H1 (cell line): Measurements from ENCODE around the gene DNAJC16. TPM values are rescaled to one million over a fixed set of nuclear protein-coding genes. Genes with fewer than 3 reads are reported as not detected.

Experiments
- CTCF ChIA-PET: fragments of 300-600 bp; sonication (Branson Sonifier 250); formaldehyde crosslinking; loops from one replicate; lab custom pipeline; 2021; ENCODE audit not compliant: partially characterized antibody; lab: Charles Lee
- POLR2A ChIA-PET: fragments of 300-600 bp; sonication (Branson Sonifier 250); formaldehyde crosslinking; loops from one replicate; lab custom pipeline; 2021; ENCODE audit warnings: inconsistent platforms; ENCODE audit not compliant: partially characterized antibody; lab: Charles Lee
- DNase-seq, 2 experiments: peaks; one replicate each; pipeline versions ENCODE4 v3.0.0 to v3.0.0-alpha.2; 2010 to 2022; ENCODE audit warnings: low spot score in 2 of 2, low read depth in 1 of 2, mixed read lengths in 1 of 2
- FAIRE-seq: peaks from 2 replicates; lab custom pipeline; 2011; peaks lifted over from hg19 to GRCh38; lab: Jason Lieb, UNC
- H2AFZ ChIP-seq: 2 replicates; pipeline ENCODE4 v1.8.1; 2012; ENCODE audit warnings: low read length, inconsistent platforms
- H2AK5ac ChIP-seq: 2 replicates; pipeline ENCODE4 v1.6.1; 2013; ENCODE audit warnings: low read depth, low read length
- H2BK120ac ChIP-seq: replicated peaks from 2 replicates; pipeline ENCODE3; 2013; ENCODE audit warnings: low read depth, low read length, inconsistent platforms
- H2BK12ac ChIP-seq: 2 replicates; pipeline ENCODE4 v1.6.1; 2013; ENCODE audit warnings: low read depth, low read length
- H2BK15ac ChIP-seq: 2 replicates; pipeline ENCODE4 v1.6.1; 2013; ENCODE audit warnings: low read length
- H2BK20ac ChIP-seq: 2 replicates; pipeline ENCODE4 v1.6.1; 2013; ENCODE audit warnings: low read length
- H2BK5ac ChIP-seq: 2 replicates; pipeline ENCODE4 v1.6.1; 2013; ENCODE audit warnings: low read depth, low read length
- H3K14ac ChIP-seq: 2 replicates; pipeline ENCODE4 v1.6.1; 2013; ENCODE audit warnings: inconsistent platforms; ENCODE audit not compliant: insufficient read length
- H3K18ac ChIP-seq: 2 replicates; pipeline ENCODE4 v1.6.1; 2013; ENCODE audit warnings: low read length; ENCODE audit errors: extremely low read depth
- H3K23ac ChIP-seq: 2 replicates; pipeline ENCODE4 v1.6.1; 2013; ENCODE audit warnings: inconsistent platforms; ENCODE audit not compliant: insufficient read length
- H3K23me2 ChIP-seq: 2 replicates; pipeline ENCODE4 v1.6.1; 2013; ENCODE audit warnings: low read depth, low read length
- H3K27ac ChIP-seq: 2 replicates; pipeline ENCODE4 v1.6.1; 2011; ENCODE audit warnings: low read depth, low read length, inconsistent platforms
- H3K27me3 ChIP-seq, 4 experiments: replicated peaks in 1 of 4; 1 replicate in 1 of 4; 2 replicates in 3 of 4; pipeline versions ENCODE4 v1.6.1 to v1.8.1; 2011 to 2013; ENCODE audit warnings: low read length in 3 of 4, mild to moderate bottlenecking in 3 of 4, inconsistent platforms in 2 of 4, mixed read lengths in 2 of 4, moderate library complexity in 1 of 4; ENCODE audit not compliant: control insufficient read depth in 3 of 4, insufficient read depth in 3 of 4; ENCODE audit errors: extremely low read depth in 1 of 4
- H3K36me3 ChIP-seq, 4 experiments: 2 replicates each; pipeline versions ENCODE4 v1.6.1 to v1.8.1; 2011 to 2013; ENCODE audit warnings: mild to moderate bottlenecking in 4 of 4, low read length in 3 of 4, moderate library complexity in 2 of 4, control low read depth in 1 of 4, inconsistent platforms in 1 of 4; ENCODE audit not compliant: insufficient read depth in 4 of 4, control insufficient read depth in 2 of 4
- H3K4ac ChIP-seq: replicated peaks from 2 replicates; pipeline ENCODE3; 2013; ENCODE audit warnings: low read length, low read depth, mixed read lengths, inconsistent platforms; ENCODE audit not compliant: insufficient read length
- H3K4me1 ChIP-seq, 4 experiments: replicated peaks in 1 of 4; 1 replicate in 1 of 4; 2 replicates in 3 of 4; pipeline versions ENCODE4 v1.6.1 to v1.8.1; 2011 to 2013; ENCODE audit warnings: low read length in 3 of 4, inconsistent platforms in 2 of 4, mixed read lengths in 1 of 4; ENCODE audit not compliant: insufficient read depth in 4 of 4, control insufficient read depth in 3 of 4
- H3K4me2 ChIP-seq, 2 experiments: 2 replicates each; pipeline versions ENCODE4 v1.6.1 to v1.8.1; 2011 to 2013; ENCODE audit warnings: low read depth in 2 of 2, low read length in 2 of 2, control low read depth in 1 of 2, inconsistent platforms in 1 of 2, mild to moderate bottlenecking in 1 of 2; ENCODE audit not compliant: insufficient read depth in 1 of 2
- H3K4me3 ChIP-seq, 4 experiments: fragments of 200-600, 300-600 bp in 1 of 4; sonication (generic), shearing (Covaris generic), sonication (Bioruptor Twin) in 1 of 4; 2 replicates each; pipeline versions ENCODE4 v1.5.1 to v1.8.1; 2011 to 2016; ENCODE audit warnings: low read length in 4 of 4, low read depth in 3 of 4, control low read depth in 2 of 4, inconsistent platforms in 2 of 4, mild to moderate bottlenecking in 2 of 4, mixed read lengths in 1 of 4, moderate library complexity in 1 of 4; ENCODE audit not compliant: insufficient read depth in 2 of 4; ENCODE audit errors: extremely low read depth in 1 of 4
- H3K56ac ChIP-seq: replicated peaks from 2 replicates; pipeline ENCODE3; 2013; ENCODE audit warnings: low read depth, mild to moderate bottlenecking, mixed read lengths, low read length, inconsistent platforms; ENCODE audit not compliant: insufficient read length
- H3K79me1 ChIP-seq: 2 replicates; pipeline ENCODE4 v1.6.1; 2013; ENCODE audit warnings: low read depth, low read length, control low read depth
- H3K79me2 ChIP-seq, 2 experiments: 2 replicates each; pipeline versions ENCODE4 v1.6.1 to v1.8.1; 2012 to 2013; ENCODE audit warnings: low read length in 2 of 2, mild to moderate bottlenecking in 2 of 2, inconsistent platforms in 1 of 2; ENCODE audit not compliant: insufficient read depth in 2 of 2, control insufficient read depth in 1 of 2
- H3K9ac ChIP-seq, 4 experiments: replicated peaks in 1 of 4; 1 replicate in 1 of 4; 2 replicates in 3 of 4; pipeline versions ENCODE4 v1.6.1 to v1.8.1; 2011 to 2013; ENCODE audit warnings: low read depth in 3 of 4, low read length in 3 of 4, control low read depth in 2 of 4, mild to moderate bottlenecking in 2 of 4, moderate library complexity in 2 of 4, inconsistent platforms in 1 of 4; ENCODE audit errors: extremely low read depth in 1 of 4
- H3K9me3 ChIP-seq, 2 experiments: 2 replicates each; pipeline versions ENCODE4 v1.6.1 to v1.8.1; 2012 to 2013; ENCODE audit warnings: mild to moderate bottlenecking in 2 of 2, moderate library complexity in 2 of 2, control low read depth in 1 of 2, inconsistent platforms in 1 of 2, low read depth in 1 of 2, low read length in 1 of 2, mixed read lengths in 1 of 2; ENCODE audit not compliant: insufficient read depth in 2 of 2
- H4K20me1 ChIP-seq, 2 experiments: replicated peaks in 1 of 2; 2 replicates each; pipeline versions ENCODE3 to v1.8.1; 2011 to 2013; ENCODE audit warnings: inconsistent platforms in 2 of 2, low read length in 2 of 2, mild to moderate bottlenecking in 1 of 2; ENCODE audit not compliant: insufficient read depth in 2 of 2, control insufficient read depth in 1 of 2
- H4K5ac ChIP-seq: 2 replicates; pipeline ENCODE4 v1.6.1; 2013; ENCODE audit warnings: low read length, low read depth, mixed read lengths, inconsistent platforms; ENCODE audit not compliant: insufficient read length
- H4K8ac ChIP-seq: 2 replicates; pipeline ENCODE4 v1.8.0; 2013; ENCODE audit warnings: mild to moderate bottlenecking, moderate library complexity, low read length, inconsistent platforms; ENCODE audit not compliant: insufficient read depth; ENCODE audit errors: extremely low read depth
- H4K91ac ChIP-seq: replicated peaks from 2 replicates; pipeline ENCODE3; 2013; ENCODE audit warnings: low read length, mixed read lengths, inconsistent platforms; ENCODE audit not compliant: insufficient read length
- CBX5 ChIP-seq: fragments of 300-800, 300-1000 bp; sonication (generic); IDR thresholded peaks from 2 replicates; pipeline ENCODE4 v1.7.1; 2016; ENCODE audit warnings: antibody characterized with exemption, low read length, low read depth
- SIN3A ChIP-seq, 2 experiments: IDR thresholded peaks in 1 of 2; conservative IDR thresholded peaks in 1 of 2; 2 replicates each; pipeline ENCODE4 v1.6.1; 2011 to 2012; ENCODE audit warnings: low read length in 2 of 2, improper control_type of control experiment in 1 of 2, low read depth in 1 of 2, mild to moderate bottlenecking in 1 of 2
- WGBS, 2 experiments: shearing (Covaris generic) in 1 of 2; methylation state at CpG; one replicate each; pipeline versions ENCODE4 v1.1.6 to v1.1.7; 2013 to 2015; ENCODE audit warnings: low lambda C conversion rate in 2 of 2, mixed read lengths in 2 of 2, inconsistent platforms in 1 of 2, low coverage in 1 of 2, missing lambda C conversion rate in 1 of 2; ENCODE audit not compliant: insufficient replicate concordance in 2 of 2, insufficient coverage in 1 of 2, insufficient read length in 1 of 2; ENCODE audit errors: extremely low coverage in 1 of 2, missing lambda C conversion rate in 1 of 2; 5-methylcytosine and 5-hydroxymethylcytosine counted together
- polyA plus RNA-seq, 7 experiments: library from polyadenylated mRNA; depleted of rRNA in 3 of 7; stranded (reverse) in 5 of 7; unstranded in 2 of 7; fragments of >200 nt in 5 of 7; fragments of 200-250 nt in 2 of 7; gene quantifications; 1 replicate in 5 of 7; 2 replicates in 1 of 7; 4 replicates in 1 of 7; pipeline versions ENCODE4 v1.2.1 to v1.2.3, GENCODE V29; 2011 to 2013; ENCODE audit warnings: missing spikeins in 2 of 7, mixed read lengths in 2 of 7
- total RNA-seq: library from RNA; stranded (reverse); fragmentation: NEBNext Ultra II Directional; extraction: Animal tissue kit (Norgen Biotek cat#: 25700); gene quantifications from 2 replicates; pipeline ENCODE4 v1.2.1, GENCODE V29; 2021
- TF ChIP-seq, protein P1 (sequence below): IDR thresholded peaks from 2 replicates; pipeline ENCODE4 v1.6.1; 2012; ENCODE audit warnings: low read length, inconsistent platforms

The DNAJC16 gene
- total and polyA plus RNA-seq, 2 of the 8 experiments (the other 6 are each of a cell fraction or from before 2014, with no cell fraction given) = 7.9 to 23.3 TPM

DNA sequence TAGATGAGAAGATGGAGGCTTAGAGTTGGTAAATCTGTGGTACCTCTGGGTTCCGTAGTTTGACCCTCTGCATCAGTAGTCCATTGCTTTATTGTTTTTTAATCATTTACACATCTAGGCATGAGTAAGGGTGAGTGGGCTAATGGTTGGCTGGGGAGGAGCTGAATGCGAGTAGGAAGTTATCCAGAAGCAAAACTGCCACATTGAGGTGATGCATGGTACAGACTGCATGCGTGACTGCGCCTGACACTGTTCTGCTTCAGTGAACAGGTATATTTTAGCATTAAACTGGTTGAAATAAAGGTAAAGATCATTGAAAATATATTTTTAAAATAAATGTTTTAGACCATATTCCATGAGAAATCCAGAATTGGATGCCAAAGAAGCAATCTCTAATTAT is 4.4 kb downstream of the DNAJC16 start:
- peaks cover 0 to 34% (median 1%) of the 10 kb centered on the region in 4 experiments; a peak in 5 of 8 replicates for H3K36me3 ChIP-seq
- no peak overlapping the region for H3K4me2 ChIP-seq
- H3K9ac ChIP-seq = no peak overlapping the region
- FAIRE-seq (no peak), DNase-seq (no peak)
- H3K23me2 ChIP-seq = no peaks in the 10 kb centered on the region
- WGBS, 2 experiments = 94% methylated on average over 4 of the region's 4 CpGs; no CpG with 5 or more reads in 1 of the 2 experiments
- no peak overlapping the region for H2BK120ac ChIP-seq
- no peaks in the 10 kb centered on the region for H3K79me1 ChIP-seq
- POLR2A ChIA-PET = interaction anchor here (0.6 kb wide), 1 partner anchor 15 kb away, joined by 4 read pairs; no protein-coding TSS in a partner anchor
- H2BK15ac ChIP-seq = no peak overlapping the region
- H3K4ac ChIP-seq = no peak overlapping the region
- no peak overlapping the region for H2BK12ac ChIP-seq
- H4K8ac ChIP-seq = no peak overlapping the region
- no peak overlapping the region for H2BK20ac ChIP-seq
- no peak overlapping the region for H2AK5ac ChIP-seq
- no peaks in the 10 kb centered on the region for H3K27me3 ChIP-seq
- no peak overlapping the region for H2BK5ac ChIP-seq
- H3K4me3 ChIP-seq = no peak overlapping the region
- TF ChIP-seq, protein P1, sequence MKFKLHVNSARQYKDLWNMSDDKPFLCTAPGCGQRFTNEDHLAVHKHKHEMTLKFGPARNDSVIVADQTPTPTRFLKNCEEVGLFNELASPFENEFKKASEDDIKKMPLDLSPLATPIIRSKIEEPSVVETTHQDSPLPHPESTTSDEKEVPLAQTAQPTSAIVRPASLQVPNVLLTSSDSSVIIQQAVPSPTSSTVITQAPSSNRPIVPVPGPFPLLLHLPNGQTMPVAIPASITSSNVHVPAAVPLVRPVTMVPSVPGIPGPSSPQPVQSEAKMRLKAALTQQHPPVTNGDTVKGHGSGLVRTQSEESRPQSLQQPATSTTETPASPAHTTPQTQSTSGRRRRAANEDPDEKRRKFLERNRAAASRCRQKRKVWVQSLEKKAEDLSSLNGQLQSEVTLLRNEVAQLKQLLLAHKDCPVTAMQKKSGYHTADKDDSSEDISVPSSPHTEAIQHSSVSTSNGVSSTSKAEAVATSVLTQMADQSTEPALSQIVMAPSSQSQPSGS = no peak
- TF ChIP-seq SIN3A (conservative IDR thresholded peaks at IDR 0.05 in 1 of 2, IDR thresholded peaks at IDR 0.05 in 1 of 2; ENCODE audit: low read depth in 1 of 2, low read length in 2 of 2) = no peak
- TF ChIP-seq CBX5 = no peak
- H3K9me3 ChIP-seq = no peaks in the 10 kb centered on the region
- H4K20me1 ChIP-seq = peaks cover 0 to 1% of the 10 kb centered on the region in 2 experiments
- no peak overlapping the region for H2AFZ ChIP-seq
- H3K23ac ChIP-seq = no peak overlapping the region
- no peak overlapping the region for H4K5ac ChIP-seq
- peaks cover 0 to 24% of the 10 kb centered on the region in 2 experiments; a peak in 2 of 4 replicates for H3K79me2 ChIP-seq
- H3K56ac ChIP-seq = no peak overlapping the region
- no peak overlapping the region for H3K18ac ChIP-seq
- no peak overlapping the region for H3K14ac ChIP-seq
- no peak overlapping the region for H4K91ac ChIP-seq
- H3K4me1 ChIP-seq = no peaks in the 10 kb centered on the region; a peak in 2 of 7 replicates
- CTCF ChIA-PET = no interaction called here
- H3K27ac ChIP-seq = no peak overlapping the region
